IgD-negative memory B cell (primary cell): ENCODE data around the gene KLF16. TPM values are rescaled to one million over a fixed set of nuclear protein-coding genes. Genes with fewer than 3 reads are reported as not detected.
"Not testable (repeated sequence)": the region's sequence is repeated elsewhere in the genome, so short reads cannot be mapped to it uniquely, and the experiment has no call there.

Experiments used
- H3K27ac Mint-ChIP-seq, 3 donors: one replicate each; pipeline ENCODE4 v1.8.0; 2020 to 2022; ENCODE audit warnings: mild to moderate bottlenecking in 3 of 3, mixed read lengths in 3 of 3, moderate library complexity in 1 of 3
- H3K27me3 Mint-ChIP-seq: one replicate; pipeline ENCODE4 v1.8.0; 2021; ENCODE audit warnings: mixed read lengths
- H3K36me3 Mint-ChIP-seq: one replicate; pipeline ENCODE4 v1.8.0; 2020; ENCODE audit warnings: mild to moderate bottlenecking, mixed read lengths
- H3K4me1 Mint-ChIP-seq, 3 donors: one replicate each; pipeline ENCODE4 v1.8.0; 2020 to 2022; ENCODE audit warnings: mixed read lengths in 3 of 3, mild to moderate bottlenecking in 1 of 3
- H3K4me3 Mint-ChIP-seq, 4 donors: one replicate each; pipeline ENCODE4 v1.8.0; 2020 to 2022; ENCODE audit warnings: mild to moderate bottlenecking in 4 of 4, mixed read lengths in 4 of 4, moderate library complexity in 3 of 4
- H3K9me3 Mint-ChIP-seq, 3 donors: one replicate each; pipeline ENCODE4 v1.8.0; 2020 to 2021; ENCODE audit warnings: mixed read lengths in 3 of 3, mild to moderate bottlenecking in 1 of 3
- polyA plus RNA-seq: library from polyadenylated mRNA; unstranded; fragments of 300-500 nt; fragmentation: Illumina TruSeq; gene quantifications from one replicate; pipeline ENCODE4 v1.2.3, GENCODE V29; 2021

Gene KLF16
- polyA plus RNA-seq, 1 donor from 2014 or later, result 1.8 TPM

GRCh38 chr19:1896508-1896907 is 33.1 kb upstream of the KLF16 start:
- no peaks in the 10 kb centered on the region for H3K9me3 Mint-ChIP-seq
- peak overlapping the region; percentile 98 to 99 (median 99) for H3K27ac Mint-ChIP-seq
- peak overlapping the region; percentile 84 to 96 (median 92) for H3K4me3 Mint-ChIP-seq
- H3K36me3 Mint-ChIP-seq, result no peaks in the 10 kb centered on the region
- H3K4me1 Mint-ChIP-seq, result peaks cover 15 to 26% (median 15%) of the 10 kb centered on the region in 3 donors
- no peaks in the 10 kb centered on the region for H3K27me3 Mint-ChIP-seq

GRCh38 chr19:1893791-1894190 is 30.4 kb upstream of the KLF16 start:
- H3K4me1 Mint-ChIP-seq, result peaks cover 12 to 23% (median 17%) of the 10 kb centered on the region in 3 donors
- no peak overlapping the region for H3K4me3 Mint-ChIP-seq
- no peak overlapping the region for H3K27ac Mint-ChIP-seq
- no peaks in the 10 kb centered on the region for H3K36me3 Mint-ChIP-seq
- no peaks in the 10 kb centered on the region for H3K27me3 Mint-ChIP-seq
- H3K9me3 Mint-ChIP-seq, result no peaks in the 10 kb centered on the region

DNA sequence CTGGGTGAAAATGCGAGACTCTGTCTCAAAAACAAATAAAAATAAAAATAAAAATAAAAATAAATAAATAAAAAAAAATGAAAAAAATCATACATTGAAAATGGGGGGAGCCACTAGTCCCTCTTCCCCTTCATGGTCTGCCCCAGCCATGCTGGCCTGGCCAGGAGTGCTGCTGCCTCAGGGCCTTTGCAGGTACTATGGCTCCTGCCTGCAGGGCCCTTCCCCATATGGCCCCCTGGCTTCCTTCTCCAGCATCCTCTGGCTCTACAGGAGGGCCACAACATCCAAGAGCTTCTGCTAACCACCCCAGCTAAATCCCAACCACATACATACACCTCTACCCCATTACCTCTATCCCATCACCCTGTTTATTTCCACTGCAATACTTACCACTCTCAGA is 26.5 kb upstream of the KLF16 start:
- Mint-ChIP-seq H3K9me3 (no peaks in the 10 kb centered on the region), H3K4me1 (peaks cover 0 to 10% (median 5%) of the 10 kb centered on the region in 3 donors), H3K36me3 (no peaks in the 10 kb centered on the region), H3K27me3 (no peaks in the 10 kb centered on the region), H3K4me3 (no peak overlapping the region), H3K27ac (peak overlapping the region in 1 of 3 donors; percentile 78)

GRCh38 chr19:1888385-1888784 is 25.0 kb upstream of the KLF16 start:
- H3K36me3 Mint-ChIP-seq, result no peaks in the 10 kb centered on the region
- no peaks in the 10 kb centered on the region for H3K27me3 Mint-ChIP-seq
- no peak overlapping the region for H3K4me3 Mint-ChIP-seq
- no peak overlapping the region for H3K27ac Mint-ChIP-seq
- peaks cover 12 to 14% (median 14%) of the 10 kb centered on the region in 3 donors for H3K4me1 Mint-ChIP-seq
- H3K9me3 Mint-ChIP-seq, result no peaks in the 10 kb centered on the region

- H3K27ac Mint-ChIP-seq, result peak overlapping the region in 1 of 3 donors; percentile 39
- not testable (repeated sequence) for H3K36me3 Mint-ChIP-seq, H3K27me3 Mint-ChIP-seq, H3K9me3 Mint-ChIP-seq
- H3K4me3 Mint-ChIP-seq, result peak overlapping the region in 2 of 4 donors; percentile 45 to 68
- H3K4me1 Mint-ChIP-seq, result peaks cover 20 to 26% (median 22%) of the 10 kb centered on the region in 3 donors
Measured at GRCh38 chr19:1886360-1886759, 23.0 kb upstream of the KLF16 start.

DNA sequence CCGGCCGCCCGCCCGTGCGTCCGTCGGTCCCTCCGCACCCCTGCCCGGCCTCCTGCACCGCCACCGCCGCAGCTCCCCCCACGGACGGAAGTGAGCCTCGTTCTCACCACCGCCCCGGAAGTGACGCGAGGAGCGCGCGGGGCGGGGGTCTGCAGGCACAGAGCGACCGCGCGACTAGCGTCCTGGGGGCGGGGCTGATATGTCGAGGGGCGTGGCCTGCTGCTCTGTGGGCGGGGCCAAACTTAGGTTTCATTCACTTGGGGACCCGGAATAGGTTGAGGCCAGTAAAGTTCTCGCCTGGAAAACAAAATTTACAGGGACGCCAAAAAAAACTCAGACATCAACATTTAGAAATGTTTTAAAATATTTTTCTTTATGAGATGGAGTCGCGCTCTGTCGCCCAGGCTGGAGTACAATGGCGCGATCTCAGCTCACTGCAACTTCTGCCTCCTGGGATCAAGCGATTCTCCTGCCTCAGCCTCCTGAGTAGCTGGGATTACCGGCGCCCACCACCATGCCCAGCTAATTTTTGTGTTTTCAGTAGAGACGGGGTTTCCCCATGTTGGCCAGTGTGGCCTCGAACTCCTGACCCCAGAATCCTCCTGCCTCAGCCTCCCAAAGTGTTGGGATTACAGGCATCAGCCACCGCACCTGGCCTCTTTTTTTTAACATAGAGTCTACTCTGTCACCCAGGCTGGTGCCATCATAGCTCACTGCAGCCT is 22.2 kb upstream of the KLF16 start, which contains the start of gene ABHD17A:
TSS of gene ABHD17A (minus strand) at position 99 of the 722 bp plus-strand sequence. CDS start 3,930 bp downstream, outside the sequence.
- peak within 1 kb of the TSS; percentile 96 to 99 (median 98) for H3K4me3 Mint-ChIP-seq
- H3K36me3 Mint-ChIP-seq, result not testable (repeated sequence)
- H3K27ac Mint-ChIP-seq, result peak within 1 kb of the TSS; percentile 90 to 98 (median 97)

DNA sequence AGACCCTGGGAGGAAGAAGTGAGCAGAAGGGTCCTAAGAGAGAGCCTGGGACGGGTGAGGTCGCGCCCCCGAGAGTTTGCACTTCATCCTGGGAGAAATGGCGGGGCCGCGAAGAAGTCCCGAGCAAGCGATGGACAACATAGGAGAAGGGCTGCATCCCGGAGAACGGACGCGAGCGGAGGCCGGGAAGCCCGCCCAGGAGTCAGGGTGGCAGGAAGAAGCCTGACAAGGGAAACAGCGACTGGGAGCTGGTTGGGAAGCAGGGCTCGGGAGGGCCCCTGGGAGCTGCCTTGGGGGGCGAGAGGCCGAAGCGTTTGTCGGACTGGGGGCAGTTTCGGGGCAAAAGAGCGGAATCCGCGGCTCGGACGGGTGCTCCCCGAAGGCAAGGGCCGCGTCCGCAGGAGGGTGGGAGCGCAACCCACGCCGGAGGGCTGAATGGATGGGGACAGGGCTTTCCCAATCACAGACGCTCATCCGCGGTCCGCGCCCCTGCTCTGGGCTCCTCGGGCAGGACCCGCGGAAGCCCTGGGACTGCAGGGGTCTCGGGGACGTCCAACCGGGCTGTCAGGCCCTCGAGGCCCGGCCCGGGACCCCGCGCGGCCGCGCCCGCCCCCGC is 21.4 kb upstream of the KLF16 start:
- H3K9me3 Mint-ChIP-seq, result no peaks in the 10 kb centered on the region
- peak overlapping the region; percentile 90 to 98 (median 97) for H3K27ac Mint-ChIP-seq
- H3K36me3 Mint-ChIP-seq, result no peaks in the 10 kb centered on the region
- H3K27me3 Mint-ChIP-seq, result no peaks in the 10 kb centered on the region
- H3K4me1 Mint-ChIP-seq, result peaks cover 20 to 24% (median 22%) of the 10 kb centered on the region in 3 donors
- H3K4me3 Mint-ChIP-seq, result peak overlapping the region; percentile 96 to 99 (median 98)

More for the DNA sequence above, 22.2 kb upstream of the KLF16 start, which contains the start of gene ABHD17A:
- not testable (repeated sequence) for H3K27me3 Mint-ChIP-seq, H3K9me3 Mint-ChIP-seq
- H3K4me1 Mint-ChIP-seq, result peaks cover 20 to 26% (median 22%) of the 10 kb centered on the region in 3 donors

- H3K27me3 Mint-ChIP-seq, result no peaks in the 10 kb centered on the region
Measured at GRCh38 chr19:1884291-1884718, 20.9 kb upstream of the KLF16 start.

DNA sequence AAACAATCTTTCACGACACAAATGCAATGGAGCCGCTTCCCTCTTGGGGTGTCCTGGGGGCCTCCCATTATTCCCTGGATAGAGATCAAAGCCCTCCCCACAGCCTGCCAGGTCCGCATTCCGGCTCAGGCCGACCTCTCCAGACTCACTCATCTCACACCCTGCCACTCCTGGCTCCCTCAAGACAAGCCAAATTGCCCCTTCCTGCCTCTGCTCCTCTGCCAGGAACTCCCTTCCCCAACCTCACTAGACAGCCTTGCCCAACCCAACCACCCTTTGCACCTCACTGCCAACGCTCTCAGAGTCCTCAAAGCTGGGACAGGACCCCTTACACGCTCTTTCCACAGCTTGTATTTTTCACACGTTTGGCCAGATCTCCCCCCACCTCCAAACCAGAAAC is 20.4 kb upstream of the KLF16 start:
- peak overlapping the region; percentile 90 to 98 (median 97) for H3K27ac Mint-ChIP-seq
- H3K9me3 Mint-ChIP-seq, result no peaks in the 10 kb centered on the region
- peak overlapping the region; percentile 96 to 99 (median 98) for H3K4me3 Mint-ChIP-seq
- peaks cover 20 to 24% (median 22%) of the 10 kb centered on the region in 3 donors for H3K4me1 Mint-ChIP-seq
- no peaks in the 10 kb centered on the region for H3K27me3 Mint-ChIP-seq
- H3K36me3 Mint-ChIP-seq, result no peaks in the 10 kb centered on the region

More at GRCh38 chr19:1884291-1884718, 20.9 kb upstream of the KLF16 start:
- H3K36me3 Mint-ChIP-seq, result no peaks in the 10 kb centered on the region
- H3K9me3 Mint-ChIP-seq, result no peaks in the 10 kb centered on the region
- peak overlapping the region; percentile 96 to 99 (median 98) for H3K4me3 Mint-ChIP-seq
- peaks cover 20 to 24% (median 22%) of the 10 kb centered on the region in 3 donors for H3K4me1 Mint-ChIP-seq
- H3K27ac Mint-ChIP-seq, result peak overlapping the region; percentile 90 to 98 (median 97)

DNA sequence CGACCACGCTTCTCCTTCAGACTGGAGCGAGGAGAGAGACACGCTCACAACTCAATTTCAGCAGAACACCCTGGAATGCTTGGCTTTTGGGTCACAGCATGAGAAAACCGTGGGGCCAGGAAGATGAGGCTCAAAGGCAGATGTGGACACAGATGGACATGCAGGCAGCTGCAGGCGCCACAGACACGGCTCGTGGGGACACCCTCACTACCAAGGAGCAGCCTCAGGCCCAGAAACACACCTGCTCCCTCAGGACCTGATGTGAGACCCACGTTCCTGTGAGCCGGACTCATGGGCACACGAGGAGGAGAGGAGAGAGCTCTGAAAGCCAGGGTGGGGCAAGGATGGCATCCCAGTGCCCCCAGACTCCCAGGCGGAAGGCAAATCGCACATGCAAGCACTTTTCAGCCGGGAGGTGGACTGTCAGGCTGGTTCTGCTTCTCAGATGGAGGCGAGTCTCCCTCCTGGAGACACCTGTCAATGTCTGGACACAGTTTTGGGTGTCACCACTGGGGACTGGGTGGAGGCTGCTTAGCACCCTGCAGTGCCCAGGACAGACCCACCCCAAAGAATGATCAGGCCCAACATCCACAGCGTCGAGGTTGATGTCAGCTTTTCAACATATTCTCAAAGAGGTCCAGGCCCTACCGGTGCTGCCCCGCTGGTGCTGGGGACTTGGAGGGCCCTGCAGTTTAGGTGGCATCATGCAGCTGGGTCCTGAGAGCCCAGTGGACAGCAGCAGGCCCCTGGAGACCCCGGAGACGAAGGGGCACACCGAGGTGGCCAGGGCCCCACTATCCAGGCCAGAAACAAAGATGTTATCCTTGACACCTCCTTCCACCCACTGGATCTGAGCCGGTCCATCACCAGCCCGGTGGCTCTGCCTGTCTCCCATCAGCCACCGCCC is 19.7 kb upstream of the KLF16 start:
- Mint-ChIP-seq H3K36me3 (no peaks in the 10 kb centered on the region), H3K27me3 (no peaks in the 10 kb centered on the region), H3K4me3 (peak overlapping the region; percentile 96 to 99 (median 98)), H3K9me3 (no peaks in the 10 kb centered on the region), H3K27ac (peak overlapping the region; percentile 93 to 98 (median 97)), H3K4me1 (peaks cover 20 to 24% (median 22%) of the 10 kb centered on the region in 3 donors)

- Mint-ChIP-seq H3K36me3 (no peaks in the 10 kb centered on the region), H3K27ac (peak overlapping the region; percentile 92 to 97 (median 93)), H3K4me1 (peaks cover 20 to 24% (median 22%) of the 10 kb centered on the region in 3 donors), H3K4me3 (peak overlapping the region; percentile 88 to 97 (median 95)), H3K27me3 (no peaks in the 10 kb centered on the region), H3K9me3 (no peaks in the 10 kb centered on the region)
Measured at GRCh38 chr19:1882089-1882785, 18.9 kb upstream of the KLF16 start.

DNA sequence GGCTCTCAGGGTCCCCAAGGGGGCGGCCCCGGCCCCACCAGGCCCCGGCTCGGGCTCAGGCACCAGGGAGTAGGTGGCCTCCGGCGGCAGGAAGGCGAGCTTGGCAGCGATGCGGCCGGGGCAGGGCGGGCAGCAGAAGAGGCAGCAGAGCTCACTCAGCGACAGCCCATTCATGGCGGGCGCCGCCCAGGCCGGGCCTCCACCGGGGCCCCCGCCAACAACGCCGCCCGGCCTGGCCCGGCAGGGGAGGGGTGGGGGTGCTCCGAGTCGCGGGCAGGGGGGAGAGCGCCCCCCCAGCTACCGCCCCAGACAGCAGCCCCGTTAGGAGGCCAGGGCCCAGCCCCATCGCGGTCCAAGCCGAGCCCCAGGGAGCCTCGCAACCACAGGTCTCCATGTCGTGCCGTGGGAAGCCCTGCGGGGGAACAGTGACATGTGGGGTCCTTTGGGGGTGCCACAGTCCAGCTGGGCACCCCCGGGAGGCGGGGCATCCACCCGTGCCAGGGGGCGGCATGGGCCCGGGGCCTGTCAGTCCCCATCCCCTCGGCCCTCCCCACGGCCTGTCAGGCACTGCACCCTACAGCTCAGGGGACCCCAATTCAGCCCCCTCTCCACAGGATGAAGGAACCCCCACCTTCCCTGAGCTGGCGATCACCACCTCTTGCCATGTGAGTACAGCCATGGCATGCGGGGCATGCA is 18.2 kb upstream of the KLF16 start:
- Mint-ChIP-seq H3K4me3 (peak overlapping the region in 2 of 4 donors; percentile 88 to 96), H3K4me1 (peaks cover 20 to 24% (median 22%) of the 10 kb centered on the region in 3 donors), H3K27ac (peak overlapping the region in 1 of 3 donors; percentile 97)
- H3K9me3 Mint-ChIP-seq, H3K36me3 Mint-ChIP-seq, H3K27me3 Mint-ChIP-seq: not testable (repeated sequence)

- Mint-ChIP-seq H3K4me3 (peak overlapping the region in 1 of 4 donors; percentile 40), H3K4me1 (peaks cover 20 to 27% (median 25%) of the 10 kb centered on the region in 3 donors), H3K27ac (no peak overlapping the region), H3K36me3 (no peaks in the 10 kb centered on the region), H3K27me3 (no peaks in the 10 kb centered on the region), H3K9me3 (no peaks in the 10 kb centered on the region)
Measured at GRCh38 chr19:1880611-1881392, 17.4 kb upstream of the KLF16 start.
